ENCODE data around the gene ZNF776.

The ZNF776 gene

GRCh38 chr19:57754091-57754673 is 7.6 kb downstream of the ZNF776 start:
- no peak for TF ChIP-seq CTCF (conservative IDR thresholded peaks at IDR 0.05; ENCODE audit: low read depth, low read length)
- no peak overlapping the region for H3K4me3 ChIP-seq (ENCODE audit: low read depth, low read length)

GRCh38 chr19:57755031-57755430 is 8.4 kb downstream of the ZNF776 start:
- DNase-seq (ENCODE audit: low read depth): no peak
- no peak for TF ChIP-seq CTCF (conservative IDR thresholded peaks at IDR 0.05; ENCODE audit: low read depth, low read length)
- H3K4me3 ChIP-seq (ENCODE audit: low read depth, low read length): no peak overlapping the region

More at GRCh38 chr19:57754091-57754673, 7.6 kb downstream of the ZNF776 start:
- DNase-seq (ENCODE audit: low read depth): no peak

GRCh38 chr19:57757941-57758340 is 11.3 kb downstream of the ZNF776 start:
- TF ChIP-seq CTCF (conservative IDR thresholded peaks at IDR 0.05; ENCODE audit: low read depth, low read length): no peak
- no peak overlapping the region for H3K4me3 ChIP-seq (ENCODE audit: low read depth, low read length)
- DNase-seq (ENCODE audit: low read depth): no peak

GRCh38 chr19:57759096-57759495 is 12.5 kb downstream of the ZNF776 start:
- no peak for TF ChIP-seq CTCF (conservative IDR thresholded peaks at IDR 0.05; ENCODE audit: low read depth, low read length)
- DNase-seq (ENCODE audit: low read depth): peak; percentile 23
- no peak overlapping the region for H3K4me3 ChIP-seq (ENCODE audit: low read depth, low read length)

GRCh38 chr19:57769345-57770131 is 22.9 kb downstream of the ZNF776 start, which contains the start of gene ZNF586:
Gene ZNF586 (plus strand): TSS chr19:57769676. CDS start chr19:57769843, 167 bp downstream.
- peak within 1 kb of the TSS; percentile 88 for H3K4me3 ChIP-seq (ENCODE audit: low read depth, low read length)
- peak; percentile 95 for DNase-seq (ENCODE audit: low read depth)
- no peak for TF ChIP-seq CTCF (conservative IDR thresholded peaks at IDR 0.05; ENCODE audit: low read depth, low read length)

- TF ChIP-seq CTCF (conservative IDR thresholded peaks at IDR 0.05; ENCODE audit: low read depth, low read length): no peak
- no peak overlapping the region for H3K4me3 ChIP-seq (ENCODE audit: low read depth, low read length)
- no peak for DNase-seq (ENCODE audit: low read depth)
Measured at GRCh38 chr19:57771417-57771816, 24.8 kb downstream of the ZNF776 start.
